GM12874 (cell line): ENCODE results near the gene PADI4.

ENCODE experiments used
- CTCF ChIP-seq: IDR thresholded peaks from 2 replicates; pipeline ENCODE4 v1.5.1; 2011; ENCODE audit warnings: low read depth, mild to moderate bottlenecking, control low read depth, low read length, moderate library complexity; ENCODE audit not compliant: insufficient read depth

PADI4 gene

DNA sequence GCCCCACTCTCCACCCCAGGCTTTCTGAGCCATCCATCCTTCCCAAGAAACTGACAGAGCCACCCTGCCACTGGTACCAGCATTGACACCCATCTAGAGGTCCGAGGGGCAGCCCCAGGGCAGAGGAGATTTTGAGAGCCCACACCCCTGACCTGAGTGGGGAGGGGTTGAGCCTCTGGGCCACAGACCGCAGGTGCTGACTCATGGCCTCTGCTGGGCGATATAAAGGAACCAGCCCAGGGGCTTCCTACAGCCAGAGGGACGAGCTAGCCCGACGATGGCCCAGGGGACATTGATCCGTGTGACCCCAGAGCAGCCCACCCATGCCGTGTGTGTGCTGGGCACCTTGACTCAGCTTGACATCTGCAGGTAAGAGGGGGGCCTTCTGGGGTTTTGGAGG lies at the start of gene PADI4:
PADI4 (plus strand) TSS at position 252 of the 400 bp plus-strand sequence; CDS start at position 278, 26 bp downstream.
- no peak for TF ChIP-seq CTCF

- TF ChIP-seq CTCF: no peak
Observed at GRCh38 chr1:17258758-17259130, 49.3 kb upstream of the PADI4 start.

GRCh38 chr1:17259233-17259873 lies 48.6 kb upstream of the PADI4 start:
- TF ChIP-seq CTCF: no peak

DNA sequence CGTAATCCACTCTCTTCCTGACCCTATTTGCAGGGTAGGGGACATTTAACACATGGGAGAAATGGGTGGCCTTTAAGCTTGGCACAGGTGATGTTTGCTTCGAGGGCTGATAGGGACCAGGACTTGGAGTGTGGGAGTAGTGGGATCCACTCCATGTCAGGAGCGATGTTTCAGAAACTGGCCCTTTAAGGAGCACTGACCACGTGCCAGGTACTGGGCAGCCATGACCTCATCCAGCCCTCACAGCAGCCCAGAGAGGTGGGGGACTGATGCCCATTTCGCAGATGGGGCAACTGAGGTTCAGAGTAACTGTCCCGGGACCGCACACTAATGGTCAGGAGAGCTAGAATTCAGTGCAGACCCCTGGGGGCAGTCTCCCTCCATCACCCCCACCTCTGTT lies 47.7 kb upstream of the PADI4 start:
- TF ChIP-seq CTCF: no peak

- no peak for TF ChIP-seq CTCF
Observed at GRCh38 chr1:17260738-17261137, 47.3 kb upstream of the PADI4 start.

DNA sequence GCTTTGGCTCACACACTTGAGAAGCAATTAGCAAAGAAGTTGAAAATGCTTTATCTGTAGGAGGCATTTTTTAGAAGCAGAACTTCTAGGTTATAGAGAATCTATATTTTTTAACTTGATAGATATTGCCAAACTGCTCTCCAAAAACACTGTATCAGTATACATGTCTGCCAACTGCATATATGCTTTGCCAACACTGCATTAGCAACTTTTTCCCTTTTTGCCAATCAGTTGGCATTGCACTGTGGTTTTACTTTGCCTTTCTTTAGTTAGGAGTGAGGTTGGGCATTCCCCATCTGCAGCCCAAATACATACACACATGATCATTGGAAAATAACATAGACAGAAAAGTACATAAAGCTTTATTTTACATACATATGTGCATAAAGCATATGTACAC lies 44.1 kb upstream of the PADI4 start:
- no peak for TF ChIP-seq CTCF

DNA sequence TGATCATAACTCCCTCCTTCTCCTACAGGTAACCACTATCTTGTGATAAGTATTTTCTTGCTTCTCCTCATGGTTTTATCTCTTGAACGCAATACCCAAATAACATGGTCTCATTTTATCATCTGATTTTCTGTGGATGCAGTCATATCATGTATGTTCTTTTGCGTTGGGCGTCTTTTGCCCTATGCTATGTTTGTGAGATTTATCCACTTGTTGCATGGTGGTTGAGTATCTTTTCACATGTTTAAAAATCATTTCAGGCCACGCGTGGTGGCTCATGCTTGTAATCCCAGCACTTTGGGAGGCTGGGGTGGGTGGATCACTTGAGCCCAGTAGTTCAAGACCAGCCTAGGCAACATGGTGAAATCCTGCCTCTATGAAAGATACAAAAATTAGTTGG lies 43.5 kb upstream of the PADI4 start:
- no peak for TF ChIP-seq CTCF
